ENCODE data around the gene HTR5A.
"Not testable (repeated sequence)": the region's sequence is repeated elsewhere in the genome, so short reads cannot be mapped to it uniquely, and the experiment has no call there.

Gene HTR5A

DNA sequence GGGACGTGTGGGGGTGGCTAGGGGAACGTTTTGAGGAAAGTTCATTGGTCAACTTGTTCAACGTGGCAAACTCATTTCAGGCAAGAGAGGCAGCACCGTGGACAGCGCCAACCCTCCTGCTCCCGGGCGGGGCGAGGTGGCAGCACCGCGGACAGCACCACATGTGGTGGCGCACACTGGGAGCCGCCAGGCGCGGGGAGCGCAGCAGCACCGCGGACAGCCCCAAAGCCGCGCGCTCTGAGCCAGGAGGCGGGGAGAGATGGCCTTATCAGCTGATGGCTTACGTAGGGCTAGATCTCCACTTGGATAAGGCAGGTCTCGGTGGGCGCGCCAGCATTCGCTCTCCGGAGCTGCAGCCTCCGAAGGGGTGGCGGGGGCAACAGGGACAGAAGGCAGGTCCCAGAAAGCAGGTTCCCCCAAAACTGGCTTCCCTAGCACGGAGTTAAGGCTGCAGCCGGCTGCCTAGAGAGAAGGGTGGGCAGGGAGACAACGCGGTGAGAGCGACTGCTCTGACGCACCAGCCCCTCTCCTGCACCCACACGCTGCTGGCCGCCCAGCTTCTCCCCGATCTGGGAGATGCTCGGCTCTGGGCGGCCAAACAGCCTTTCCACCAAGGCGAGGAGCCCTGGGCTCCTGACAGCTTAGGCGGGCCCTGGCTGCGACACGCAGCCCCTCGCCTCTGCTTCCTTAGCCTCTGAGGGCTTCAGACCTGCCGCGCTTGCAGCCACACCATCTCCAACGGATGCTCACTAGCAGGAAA is at the start of gene HTR5A:
TSS of gene HTR5A (plus strand) at position 333 of the 760 bp plus-strand sequence. CDS start 576 bp downstream, outside the sequence.
- H3K4me3 ChIP-seq (ENCODE audit: low read length in 2 of 2) = no peak within 1 kb of the TSS
- no peak within 1 kb of the TSS for H3K27ac ChIP-seq (ENCODE audit: low read length)
- no peaks in the 10 kb centered on the region for H3K36me3 ChIP-seq (ENCODE audit: control insufficient read depth in 2 of 2, insufficient read depth in 2 of 2, low read length in 2 of 2)
- no peak within 1 kb of the TSS for H3K9ac ChIP-seq (ENCODE audit: low read length in 2 of 2)
- H3K4me1 ChIP-seq (ENCODE audit: control insufficient read depth, insufficient read depth, low read length) = peaks cover 2% of the 10 kb centered on the region
- H3K27me3 ChIP-seq (ENCODE audit: control insufficient read depth in 1 of 2, insufficient read depth in 2 of 2, low read length in 2 of 2) = peaks cover 8 to 12% of the 10 kb centered on the region in 2 donors
- H3K9me3 ChIP-seq (ENCODE audit: control insufficient read depth in 2 of 2, low read length in 2 of 2) = no peaks in the 10 kb centered on the region

DNA sequence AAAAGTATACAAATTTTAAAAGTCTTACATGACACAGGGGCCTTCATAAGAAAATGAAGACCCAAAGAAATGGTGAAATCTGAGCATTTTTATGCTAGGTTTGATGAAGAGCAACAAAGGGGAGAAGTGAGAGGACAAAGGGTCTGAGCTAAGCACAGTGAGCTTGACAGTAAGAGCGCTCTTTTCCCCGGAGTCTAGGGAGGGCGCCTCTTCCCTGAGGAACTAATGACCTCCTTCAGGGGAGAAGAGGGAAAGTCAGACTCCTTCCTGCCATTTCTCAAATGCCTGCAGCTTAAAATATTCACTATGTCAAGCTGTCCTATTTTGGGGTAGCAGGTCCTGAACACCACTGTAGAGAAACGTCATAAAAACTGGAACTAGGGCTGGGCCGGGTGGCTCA is 49.1 kb upstream of the HTR5A start:
- no peak overlapping the region for H3K27ac ChIP-seq (ENCODE audit: low read length)
- no peak overlapping the region for H3K4me3 ChIP-seq (ENCODE audit: low read length in 2 of 2)
- H3K9ac ChIP-seq (ENCODE audit: low read length in 2 of 2) = no peak overlapping the region
- no peaks in the 10 kb centered on the region for H3K4me1 ChIP-seq (ENCODE audit: control insufficient read depth, insufficient read depth, low read length)
- no peaks in the 10 kb centered on the region for H3K36me3 ChIP-seq (ENCODE audit: control insufficient read depth in 2 of 2, insufficient read depth in 2 of 2, low read length in 2 of 2)
- no peaks in the 10 kb centered on the region for H3K9me3 ChIP-seq (ENCODE audit: control insufficient read depth in 2 of 2, low read length in 2 of 2)
- no peaks in the 10 kb centered on the region for H3K27me3 ChIP-seq (ENCODE audit: control insufficient read depth in 1 of 2, insufficient read depth in 2 of 2, low read length in 2 of 2)

DNA sequence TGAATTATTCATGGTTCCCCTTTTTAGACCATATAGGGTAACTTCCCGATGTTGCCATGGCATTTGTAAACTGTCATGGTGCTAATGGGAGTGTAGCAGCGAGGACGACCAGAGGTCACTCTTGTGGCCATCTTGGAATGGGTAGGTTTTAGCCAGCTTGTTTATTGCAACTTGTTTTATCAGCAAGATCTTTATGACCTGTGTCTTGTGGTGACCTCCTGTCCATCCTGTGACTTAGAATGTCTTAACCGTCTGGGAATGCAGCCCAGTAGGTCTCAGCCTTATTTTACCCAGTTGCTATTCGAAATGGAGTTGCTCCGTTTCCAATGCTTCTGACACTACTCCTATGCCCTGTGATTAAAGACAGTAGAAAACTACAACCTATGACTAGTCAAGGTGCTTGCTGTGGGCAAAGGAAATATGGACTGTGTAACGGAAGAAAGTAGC is 48.4 kb upstream of the HTR5A start:
- Histone ChIP-seq H3K36me3 (ENCODE audit: control insufficient read depth in 2 of 2, insufficient read depth in 2 of 2, low read length in 2 of 2) (no peaks in the 10 kb centered on the region), H3K9me3 (ENCODE audit: control insufficient read depth in 2 of 2, low read length in 2 of 2) (no peaks in the 10 kb centered on the region), H3K4me3 (ENCODE audit: low read length in 2 of 2) (no peak overlapping the region), H3K9ac (ENCODE audit: low read length in 2 of 2) (no peak overlapping the region), H3K4me1 (ENCODE audit: control insufficient read depth, insufficient read depth, low read length) (no peaks in the 10 kb centered on the region), H3K27ac (ENCODE audit: low read length) (no peak overlapping the region), H3K27me3 (ENCODE audit: control insufficient read depth in 1 of 2, insufficient read depth in 2 of 2, low read length in 2 of 2) (no peaks in the 10 kb centered on the region)

DNA sequence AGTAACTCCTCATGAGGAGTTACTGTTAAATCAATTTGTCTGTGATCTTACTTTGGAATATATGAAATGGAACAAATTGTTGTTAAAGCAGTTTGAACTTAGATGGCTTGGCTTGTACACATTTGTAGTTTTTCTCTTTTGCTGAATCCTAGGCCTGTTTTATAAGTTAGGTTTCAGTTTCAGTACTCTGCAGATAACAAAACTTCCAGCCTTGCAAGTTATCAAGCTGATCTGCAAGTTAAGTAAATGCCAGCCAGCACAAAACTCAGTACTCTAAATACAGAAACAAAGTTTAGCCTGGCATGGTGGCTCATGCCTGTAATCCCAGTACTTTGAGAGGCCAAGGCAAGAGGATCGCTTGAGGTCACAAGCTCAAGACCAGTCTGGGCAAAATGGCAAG is 42.2 kb upstream of the HTR5A start:
- H3K27ac ChIP-seq (ENCODE audit: low read length) = no peak overlapping the region
- no peaks in the 10 kb centered on the region for H3K27me3 ChIP-seq (ENCODE audit: control insufficient read depth in 1 of 2, insufficient read depth in 2 of 2, low read length in 2 of 2)
- no peaks in the 10 kb centered on the region for H3K9me3 ChIP-seq (ENCODE audit: control insufficient read depth in 2 of 2, low read length in 2 of 2)
- H3K9ac ChIP-seq (ENCODE audit: low read length in 2 of 2) = no peak overlapping the region
- no peaks in the 10 kb centered on the region for H3K36me3 ChIP-seq (ENCODE audit: control insufficient read depth in 2 of 2, insufficient read depth in 2 of 2, low read length in 2 of 2)
- H3K4me3 ChIP-seq (ENCODE audit: low read length in 2 of 2) = no peak overlapping the region
- no peaks in the 10 kb centered on the region for H3K4me1 ChIP-seq (ENCODE audit: control insufficient read depth, insufficient read depth, low read length)

DNA sequence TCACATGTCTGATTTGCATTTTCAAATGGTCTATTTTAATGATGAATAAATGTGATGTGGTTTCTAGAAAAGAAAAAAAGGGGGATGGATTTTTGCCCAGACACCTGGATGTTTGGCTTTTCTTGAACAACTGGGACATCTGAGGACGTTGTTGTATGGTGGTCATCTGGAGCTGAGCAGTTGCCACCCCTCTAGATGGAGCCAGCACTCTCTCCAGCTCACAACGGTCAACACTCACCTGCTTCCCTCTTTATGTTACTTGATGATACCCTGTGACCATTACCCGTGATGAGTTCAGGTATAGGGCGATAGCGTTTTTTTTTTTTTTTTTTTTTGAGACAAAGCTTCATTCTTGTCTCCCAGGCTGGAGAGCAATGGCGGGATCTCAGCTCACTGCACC is 37.1 kb upstream of the HTR5A start:
- Histone ChIP-seq H3K27ac (ENCODE audit: low read length) (no peak overlapping the region), H3K36me3 (ENCODE audit: control insufficient read depth in 2 of 2, insufficient read depth in 2 of 2, low read length in 2 of 2) (no peaks in the 10 kb centered on the region), H3K9ac (ENCODE audit: low read length in 2 of 2) (no peak overlapping the region), H3K4me3 (ENCODE audit: low read length in 2 of 2) (no peak overlapping the region), H3K27me3 (ENCODE audit: control insufficient read depth in 1 of 2, insufficient read depth in 2 of 2, low read length in 2 of 2) (no peaks in the 10 kb centered on the region), H3K4me1 (ENCODE audit: control insufficient read depth, insufficient read depth, low read length) (no peaks in the 10 kb centered on the region), H3K9me3 (ENCODE audit: control insufficient read depth in 2 of 2, low read length in 2 of 2) (no peaks in the 10 kb centered on the region)

DNA sequence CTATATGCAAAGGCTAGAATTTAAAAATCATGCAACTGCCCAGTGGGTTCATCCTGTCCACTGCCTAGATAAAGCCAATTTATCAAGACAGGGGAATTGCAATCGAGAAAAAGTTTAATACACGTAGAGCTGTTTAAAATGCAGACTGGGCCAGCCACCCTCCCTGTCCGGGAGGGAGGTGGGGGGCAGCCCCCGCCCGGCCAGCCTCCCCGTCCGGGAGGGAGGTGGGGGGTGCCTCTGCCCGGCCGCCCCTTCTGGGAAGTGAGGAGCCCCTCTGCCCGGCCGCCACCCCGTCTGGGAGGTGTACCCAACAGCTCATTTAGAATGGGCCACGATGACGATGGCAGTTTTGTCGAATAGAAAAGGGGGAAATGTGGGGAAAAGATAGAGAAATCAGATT is 35.6 kb upstream of the HTR5A start:
- not testable (repeated sequence) for H3K27ac ChIP-seq (ENCODE audit: low read length); H3K36me3 ChIP-seq (ENCODE audit: control insufficient read depth in 2 of 2, insufficient read depth in 2 of 2, low read length in 2 of 2); H3K4me3 ChIP-seq (ENCODE audit: low read length in 2 of 2); H3K27me3 ChIP-seq (ENCODE audit: control insufficient read depth in 1 of 2, insufficient read depth in 2 of 2, low read length in 2 of 2); H3K4me1 ChIP-seq (ENCODE audit: control insufficient read depth, insufficient read depth, low read length); H3K9ac ChIP-seq (ENCODE audit: low read length in 2 of 2); H3K9me3 ChIP-seq (ENCODE audit: control insufficient read depth in 2 of 2, low read length in 2 of 2)

DNA sequence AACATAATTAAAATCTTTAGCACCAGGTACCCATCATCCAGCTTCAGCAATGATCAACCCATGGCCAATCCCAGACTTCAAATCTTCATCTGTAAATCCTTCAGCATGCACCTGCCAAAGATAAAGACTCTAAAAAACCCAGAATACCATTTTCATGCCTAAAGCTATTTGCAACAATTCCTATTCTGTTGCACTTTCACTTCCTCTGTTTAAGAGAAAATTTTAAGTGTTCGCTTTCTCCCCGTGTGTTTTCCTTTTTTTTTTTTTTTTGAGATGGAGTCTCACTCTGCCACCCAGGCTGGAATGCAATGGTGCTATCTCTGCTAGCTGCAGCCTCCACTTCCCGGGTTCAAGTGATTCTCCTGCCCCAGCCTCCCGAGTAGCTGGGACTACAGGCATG is 31.8 kb upstream of the HTR5A start:
- Histone ChIP-seq H3K36me3 (ENCODE audit: control insufficient read depth in 2 of 2, insufficient read depth in 2 of 2, low read length in 2 of 2) (no peaks in the 10 kb centered on the region), H3K27me3 (ENCODE audit: control insufficient read depth in 1 of 2, insufficient read depth in 2 of 2, low read length in 2 of 2) (peaks cover 0 to 5% of the 10 kb centered on the region in 2 donors), H3K4me3 (ENCODE audit: low read length in 2 of 2) (no peak overlapping the region), H3K9me3 (ENCODE audit: control insufficient read depth in 2 of 2, low read length in 2 of 2) (peaks cover 0 to 3% of the 10 kb centered on the region in 2 donors), H3K4me1 (ENCODE audit: control insufficient read depth, insufficient read depth, low read length) (no peaks in the 10 kb centered on the region), H3K27ac (ENCODE audit: low read length) (no peak overlapping the region), H3K9ac (ENCODE audit: low read length in 2 of 2) (no peak overlapping the region)

DNA sequence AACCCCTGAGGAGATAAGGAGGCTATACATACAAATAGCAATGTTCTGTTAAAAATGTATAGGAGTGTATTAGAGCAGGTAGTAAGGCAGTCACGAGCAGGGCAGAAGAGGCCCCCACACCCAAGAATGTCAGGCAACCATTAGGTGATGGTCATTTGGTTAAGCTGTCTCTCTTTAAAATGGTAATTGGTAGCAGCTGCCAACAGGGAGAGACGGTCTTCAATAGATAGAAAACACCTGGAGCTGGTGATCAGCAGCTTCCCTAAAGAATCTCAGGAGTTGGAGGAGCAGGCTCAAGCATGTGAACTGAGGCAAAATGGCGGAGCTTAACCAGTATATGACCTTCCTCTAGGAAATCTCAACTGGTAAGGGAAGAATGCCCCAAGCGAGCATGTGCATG is 26.4 kb upstream of the HTR5A start:
- Histone ChIP-seq H3K27me3 (ENCODE audit: control insufficient read depth in 1 of 2, insufficient read depth in 2 of 2, low read length in 2 of 2) (peaks cover 0 to 5% of the 10 kb centered on the region in 2 donors), H3K9me3 (ENCODE audit: control insufficient read depth in 2 of 2, low read length in 2 of 2) (peaks cover 0 to 3% of the 10 kb centered on the region in 2 donors), H3K9ac (ENCODE audit: low read length in 2 of 2) (no peak overlapping the region), H3K27ac (ENCODE audit: low read length) (no peak overlapping the region), H3K36me3 (ENCODE audit: control insufficient read depth in 2 of 2, insufficient read depth in 2 of 2, low read length in 2 of 2) (no peaks in the 10 kb centered on the region), H3K4me3 (ENCODE audit: low read length in 2 of 2) (no peak overlapping the region), H3K4me1 (ENCODE audit: control insufficient read depth, insufficient read depth, low read length) (no peaks in the 10 kb centered on the region)

DNA sequence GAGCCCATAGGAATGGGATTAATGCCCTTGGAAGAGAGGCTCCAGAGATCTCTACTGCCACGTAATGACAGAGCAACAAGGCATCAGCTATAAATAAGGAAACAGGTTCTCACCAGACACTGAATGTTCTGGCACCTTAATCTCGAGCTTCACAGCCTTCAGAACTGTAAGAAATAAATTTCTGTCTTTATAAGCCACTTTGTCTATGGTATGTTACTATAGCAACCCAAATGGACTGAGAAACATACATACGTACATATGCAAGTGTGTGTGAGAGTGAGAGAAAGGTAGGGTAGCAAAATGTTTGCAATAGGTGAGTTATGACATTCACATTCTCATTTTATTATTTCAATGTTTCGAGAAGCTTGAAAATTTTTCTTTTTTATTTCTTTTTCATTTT is 22.1 kb upstream of the HTR5A start:
- Histone ChIP-seq H3K9me3 (ENCODE audit: control insufficient read depth in 2 of 2, low read length in 2 of 2) (peaks cover 0 to under 1% of the 10 kb centered on the region in 2 donors), H3K27me3 (ENCODE audit: control insufficient read depth in 1 of 2, insufficient read depth in 2 of 2, low read length in 2 of 2) (no peaks in the 10 kb centered on the region), H3K9ac (ENCODE audit: low read length in 2 of 2) (no peak overlapping the region), H3K4me1 (ENCODE audit: control insufficient read depth, insufficient read depth, low read length) (no peaks in the 10 kb centered on the region), H3K27ac (ENCODE audit: low read length) (no peak overlapping the region), H3K36me3 (ENCODE audit: control insufficient read depth in 2 of 2, insufficient read depth in 2 of 2, low read length in 2 of 2) (no peaks in the 10 kb centered on the region), H3K4me3 (ENCODE audit: low read length in 2 of 2) (no peak overlapping the region)

DNA sequence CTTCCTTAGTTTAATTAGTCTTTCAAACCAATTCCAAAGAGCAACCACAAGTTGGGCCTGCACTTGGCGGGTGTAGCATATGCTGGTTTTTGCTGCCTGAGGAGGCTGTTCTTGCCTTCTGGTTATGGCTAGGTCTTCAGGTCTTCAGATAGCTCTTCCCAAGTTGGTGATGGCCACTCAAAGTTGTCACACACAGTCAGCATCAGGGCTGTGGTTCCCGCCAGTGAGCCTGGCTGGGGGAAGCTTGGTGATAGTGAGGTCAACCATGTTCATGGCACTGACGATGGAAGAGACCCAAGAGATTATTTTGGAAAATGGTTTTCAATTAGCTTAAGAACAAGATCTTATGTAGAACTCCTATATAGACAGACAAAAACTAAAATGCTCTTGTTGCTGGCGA is 18.8 kb upstream of the HTR5A start:
- Histone ChIP-seq H3K4me3 (ENCODE audit: low read length in 2 of 2) (no peak overlapping the region), H3K27me3 (ENCODE audit: control insufficient read depth in 1 of 2, insufficient read depth in 2 of 2, low read length in 2 of 2) (peaks cover 0 to 3% of the 10 kb centered on the region in 2 donors), H3K36me3 (ENCODE audit: control insufficient read depth in 2 of 2, insufficient read depth in 2 of 2, low read length in 2 of 2) (no peaks in the 10 kb centered on the region), H3K9ac (ENCODE audit: low read length in 2 of 2) (no peak overlapping the region), H3K27ac (ENCODE audit: low read length) (no peak overlapping the region), H3K4me1 (ENCODE audit: control insufficient read depth, insufficient read depth, low read length) (no peaks in the 10 kb centered on the region), H3K9me3 (ENCODE audit: control insufficient read depth in 2 of 2, low read length in 2 of 2) (no peaks in the 10 kb centered on the region)

DNA sequence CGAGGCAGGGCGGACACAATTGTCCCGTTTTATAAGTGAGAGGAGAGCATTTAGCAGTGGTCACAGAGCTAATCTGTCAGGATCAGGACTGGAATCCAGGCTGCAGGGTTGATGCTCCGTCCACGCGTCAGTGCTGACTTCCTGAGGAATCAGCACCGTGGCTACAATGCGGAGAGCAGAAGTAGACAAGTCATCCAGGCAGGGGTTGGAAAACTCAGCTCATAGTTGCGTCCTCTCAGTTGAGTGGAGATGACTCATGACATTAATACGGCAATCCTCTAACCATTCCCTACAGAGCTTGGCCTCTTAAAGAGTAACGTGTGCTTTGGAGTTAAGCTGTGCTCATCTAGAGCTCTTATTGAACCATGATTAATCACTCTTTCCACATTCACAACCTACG is 17.1 kb upstream of the HTR5A start:
- Histone ChIP-seq H3K9me3 (ENCODE audit: control insufficient read depth in 2 of 2, low read length in 2 of 2) (no peaks in the 10 kb centered on the region), H3K27me3 (ENCODE audit: control insufficient read depth in 1 of 2, insufficient read depth in 2 of 2, low read length in 2 of 2) (peaks cover 0 to 3% of the 10 kb centered on the region in 2 donors), H3K36me3 (ENCODE audit: control insufficient read depth in 2 of 2, insufficient read depth in 2 of 2, low read length in 2 of 2) (no peaks in the 10 kb centered on the region)

More for the DNA sequence above, 17.1 kb upstream of the HTR5A start:
- Histone ChIP-seq H3K4me1 (ENCODE audit: control insufficient read depth, insufficient read depth, low read length) (no peaks in the 10 kb centered on the region), H3K9ac (ENCODE audit: low read length in 2 of 2) (no peak overlapping the region), H3K4me3 (ENCODE audit: low read length in 2 of 2) (no peak overlapping the region), H3K27ac (ENCODE audit: low read length) (no peak overlapping the region)

Measured in stomach smooth muscle (tissue), 2 donors.